Fibroblast of lung (primary cell): Measurements from ENCODE around the gene SLX4.

ENCODE experiments used
- EZH2 ChIP-seq: IDR thresholded peaks from 2 replicates; pipeline ENCODE4 v1.5.1; 2012; ENCODE audit warnings: low read length, control low read depth, mild to moderate bottlenecking; ENCODE audit errors: missing control alignments
- TF ChIP-seq, protein P1 (sequence below), 2 donors: IDR thresholded peaks in 1 of 2; conservative IDR thresholded peaks in 1 of 2; 1 replicate in 1 of 2; 2 replicates in 1 of 2; pipeline ENCODE4 v1.5.1; 2011 to 2012; ENCODE audit warnings: low read length in 2 of 2, control low read depth in 1 of 2, inconsistent platforms in 1 of 2, low read depth in 1 of 2, mild to moderate bottlenecking in 1 of 2

GRCh38 chr16:3548859-3549258 lies 62.5 kb downstream of the SLX4 start:
- TF ChIP-seq, protein P1, sequence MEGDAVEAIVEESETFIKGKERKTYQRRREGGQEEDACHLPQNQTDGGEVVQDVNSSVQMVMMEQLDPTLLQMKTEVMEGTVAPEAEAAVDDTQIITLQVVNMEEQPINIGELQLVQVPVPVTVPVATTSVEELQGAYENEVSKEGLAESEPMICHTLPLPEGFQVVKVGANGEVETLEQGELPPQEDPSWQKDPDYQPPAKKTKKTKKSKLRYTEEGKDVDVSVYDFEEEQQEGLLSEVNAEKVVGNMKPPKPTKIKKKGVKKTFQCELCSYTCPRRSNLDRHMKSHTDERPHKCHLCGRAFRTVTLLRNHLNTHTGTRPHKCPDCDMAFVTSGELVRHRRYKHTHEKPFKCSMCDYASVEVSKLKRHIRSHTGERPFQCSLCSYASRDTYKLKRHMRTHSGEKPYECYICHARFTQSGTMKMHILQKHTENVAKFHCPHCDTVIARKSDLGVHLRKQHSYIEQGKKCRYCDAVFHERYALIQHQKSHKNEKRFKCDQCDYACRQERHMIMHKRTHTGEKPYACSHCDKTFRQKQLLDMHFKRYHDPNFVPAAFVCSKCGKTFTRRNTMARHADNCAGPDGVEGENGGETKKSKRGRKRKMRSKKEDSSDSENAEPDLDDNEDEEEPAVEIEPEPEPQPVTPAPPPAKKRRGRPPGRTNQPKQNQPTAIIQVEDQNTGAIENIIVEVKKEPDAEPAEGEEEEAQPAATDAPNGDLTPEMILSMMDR (conservative IDR thresholded peaks at IDR 0.05 in 1 of 2, IDR thresholded peaks at IDR 0.05 in 1 of 2; ENCODE audit: low read depth in 1 of 2, low read length in 2 of 2) = no peak
- TF ChIP-seq EZH2 = no peak
